Breast epithelium (tissue), 4 donors: ENCODE measurements around the gene SPTBN1. TPM values are rescaled to one million over a fixed set of nuclear protein-coding genes. Genes with fewer than 3 reads are reported as not detected.

Source experiments
- DNase-seq, 2 donors: peaks; one replicate each; pipeline ENCODE4 v3.0.0-alpha.2; 2019; ENCODE audit warnings: low spot score in 2 of 2
- H3K27ac ChIP-seq, 2 donors: fragments of 200-600 bp; sonication (generic) in 1 of 2; one replicate each; pipeline ENCODE4 v1.5.1; 2016 to 2019; ENCODE audit warnings: mild to moderate bottlenecking in 1 of 2
- H3K27me3 ChIP-seq, 2 donors: fragments of 200-600 bp; sonication (generic) in 1 of 2; one replicate each; pipeline versions ENCODE4 v1.5.1 to v1.6.0; 2017 to 2019; ENCODE audit warnings: control low read depth in 1 of 2, mild to moderate bottlenecking in 1 of 2
- H3K36me3 ChIP-seq: fragments of 200-600 bp; one replicate; pipeline ENCODE4 v1.5.1; 2019
- H3K4me1 ChIP-seq, 2 donors: fragments of 200-600 bp; sonication (generic); one replicate each; pipeline ENCODE4 v1.5.1; 2016 to 2019; ENCODE audit warnings: control low read depth in 1 of 2
- H3K4me3 ChIP-seq, 3 donors: fragments of 200-600 bp; sonication (generic); 1 replicate in 2 of 3; 2 replicates in 1 of 3; pipeline ENCODE4 v1.5.1; 2016 to 2019; ENCODE audit warnings: mild to moderate bottlenecking in 3 of 3, moderate library complexity in 2 of 3
- H3K9me3 ChIP-seq, 2 donors: fragments of 200-600 bp; sonication (generic) in 1 of 2; one replicate each; pipeline ENCODE4 v1.5.1; 2016 to 2019; ENCODE audit warnings: control low read depth in 1 of 2
- POLR2A ChIP-seq: fragments of 450-650 bp; IDR thresholded peaks from one replicate; pipeline ENCODE4 v1.6.1; 2016; ENCODE audit warnings: antibody characterized with exemption, mild to moderate bottlenecking, moderate library complexity
- POLR2AphosphoS5 ChIP-seq, 3 donors: sonication (generic); formaldehyde crosslinking; IDR thresholded peaks; one replicate each; pipeline ENCODE4 v1.6.1; 2017; ENCODE audit warnings: antibody characterized with exemption in 3 of 3
- intact Hi-C: fragments of 100-400 bp; cut with DNase I; formaldehyde crosslinking; loops from one replicate; pipeline ENCODE4 v1.15.1; 2023; ENCODE audit warnings: low total_unique reads
- total RNA-seq, 3 donors: library from RNA; depleted of rRNA; stranded (reverse); fragments of >200 nt; gene quantifications; one replicate each; pipeline ENCODE4 v1.1.0, GENCODE V29; 2016
- TF ChIP-seq, protein P1 (sequence below), 3 donors: fragments of 450-650 bp; IDR thresholded peaks; one replicate each; pipeline ENCODE4 v1.5.1; 2016 to 2017; ENCODE audit warnings: antibody characterized with exemption in 3 of 3, mild to moderate bottlenecking in 3 of 3, moderate library complexity in 3 of 3

SPTBN1 gene
- total RNA-seq, 3 donors from 2014 or later: 223 to 1,216 (median 273) TPM

GRCh38 chr2:54490863-54491262 lies 34.7 kb downstream of the SPTBN1 start:
- TF ChIP-seq POLR2A: no peak
- TF ChIP-seq, protein P1, sequence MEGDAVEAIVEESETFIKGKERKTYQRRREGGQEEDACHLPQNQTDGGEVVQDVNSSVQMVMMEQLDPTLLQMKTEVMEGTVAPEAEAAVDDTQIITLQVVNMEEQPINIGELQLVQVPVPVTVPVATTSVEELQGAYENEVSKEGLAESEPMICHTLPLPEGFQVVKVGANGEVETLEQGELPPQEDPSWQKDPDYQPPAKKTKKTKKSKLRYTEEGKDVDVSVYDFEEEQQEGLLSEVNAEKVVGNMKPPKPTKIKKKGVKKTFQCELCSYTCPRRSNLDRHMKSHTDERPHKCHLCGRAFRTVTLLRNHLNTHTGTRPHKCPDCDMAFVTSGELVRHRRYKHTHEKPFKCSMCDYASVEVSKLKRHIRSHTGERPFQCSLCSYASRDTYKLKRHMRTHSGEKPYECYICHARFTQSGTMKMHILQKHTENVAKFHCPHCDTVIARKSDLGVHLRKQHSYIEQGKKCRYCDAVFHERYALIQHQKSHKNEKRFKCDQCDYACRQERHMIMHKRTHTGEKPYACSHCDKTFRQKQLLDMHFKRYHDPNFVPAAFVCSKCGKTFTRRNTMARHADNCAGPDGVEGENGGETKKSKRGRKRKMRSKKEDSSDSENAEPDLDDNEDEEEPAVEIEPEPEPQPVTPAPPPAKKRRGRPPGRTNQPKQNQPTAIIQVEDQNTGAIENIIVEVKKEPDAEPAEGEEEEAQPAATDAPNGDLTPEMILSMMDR (IDR thresholded peaks at IDR 0.05): no peak
- TF ChIP-seq POLR2AphosphoS5 (IDR thresholded peaks at IDR 0.05): no peak
- H3K4me1 ChIP-seq: no peaks in the 10 kb centered on the region
- no peaks in the 10 kb centered on the region for H3K9me3 ChIP-seq
- no peaks in the 10 kb centered on the region for H3K27me3 ChIP-seq
- no peak overlapping the region for H3K27ac ChIP-seq
- DNase-seq: no peak
- no peaks in the 10 kb centered on the region for H3K36me3 ChIP-seq
- H3K4me3 ChIP-seq: no peak overlapping the region
- intact Hi-C loops: no loop called here

DNA sequence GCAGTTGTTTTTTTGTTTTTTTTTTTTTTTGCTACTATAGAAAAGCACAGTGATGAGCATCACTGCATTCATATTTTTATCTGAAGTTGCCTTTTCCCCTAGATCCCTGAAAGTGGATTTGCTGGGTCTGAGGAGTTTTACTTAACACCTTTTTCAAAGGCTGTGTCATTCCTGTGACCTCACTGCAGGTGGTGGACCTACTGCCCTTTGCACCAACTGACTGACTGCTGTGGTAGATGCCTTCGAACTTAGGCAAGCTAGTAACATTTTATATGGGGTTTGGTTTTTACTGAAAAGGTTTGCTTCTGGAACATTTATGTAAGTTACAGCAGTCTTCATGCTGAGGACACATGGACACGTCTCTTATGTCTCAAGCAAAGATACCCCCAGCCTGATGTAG lies 36.2 kb downstream of the SPTBN1 start:
- Histone ChIP-seq H3K4me1 (no peaks in the 10 kb centered on the region), H3K4me3 (no peak overlapping the region), H3K36me3 (no peaks in the 10 kb centered on the region), H3K9me3 (no peaks in the 10 kb centered on the region), H3K27me3 (no peaks in the 10 kb centered on the region), H3K27ac (no peak overlapping the region)
- intact Hi-C loops: no loop called here
- TF ChIP-seq, protein P1 (IDR thresholded peaks at IDR 0.05): no peak
- TF ChIP-seq POLR2AphosphoS5 (IDR thresholded peaks at IDR 0.05) (no peak), POLR2A (no peak)
- DNase-seq: no peak

GRCh38 chr2:54494087-54494486 lies 38.0 kb downstream of the SPTBN1 start:
- Histone ChIP-seq H3K4me3 (no peak overlapping the region), H3K27ac (no peak overlapping the region), H3K36me3 (no peaks in the 10 kb centered on the region), H3K27me3 (no peaks in the 10 kb centered on the region), H3K9me3 (no peaks in the 10 kb centered on the region), H3K4me1 (no peaks in the 10 kb centered on the region)
- TF ChIP-seq, protein P1 (IDR thresholded peaks at IDR 0.05): no peak
- TF ChIP-seq POLR2A (no peak), POLR2AphosphoS5 (IDR thresholded peaks at IDR 0.05) (no peak)
- no peak for DNase-seq
- intact Hi-C loops: no loop called here

DNA sequence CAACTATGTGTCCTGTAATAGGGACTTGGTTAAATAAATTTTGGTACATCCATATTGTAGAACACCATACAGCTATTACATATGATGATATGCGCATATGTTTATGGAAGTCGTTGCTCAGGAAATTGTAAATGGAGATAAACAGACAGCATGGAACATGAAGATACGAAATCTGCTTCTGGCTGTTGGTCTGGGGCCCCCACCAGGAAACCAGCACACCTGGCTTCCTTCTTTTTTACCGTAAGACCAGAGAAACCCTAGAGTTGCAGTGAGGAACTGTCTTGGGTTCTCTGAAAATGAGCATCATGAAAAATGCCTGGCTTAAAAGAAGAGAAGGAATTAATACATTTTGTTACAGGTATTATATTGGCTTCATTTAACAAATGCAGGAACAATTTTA lies 40.8 kb downstream of the SPTBN1 start:
- no peak for TF ChIP-seq POLR2AphosphoS5 (IDR thresholded peaks at IDR 0.05)
- TF ChIP-seq, protein P1 (IDR thresholded peaks at IDR 0.05): no peak
- TF ChIP-seq POLR2A: no peak
- Histone ChIP-seq H3K9me3 (no peaks in the 10 kb centered on the region), H3K27ac (no peak overlapping the region)

DNA sequence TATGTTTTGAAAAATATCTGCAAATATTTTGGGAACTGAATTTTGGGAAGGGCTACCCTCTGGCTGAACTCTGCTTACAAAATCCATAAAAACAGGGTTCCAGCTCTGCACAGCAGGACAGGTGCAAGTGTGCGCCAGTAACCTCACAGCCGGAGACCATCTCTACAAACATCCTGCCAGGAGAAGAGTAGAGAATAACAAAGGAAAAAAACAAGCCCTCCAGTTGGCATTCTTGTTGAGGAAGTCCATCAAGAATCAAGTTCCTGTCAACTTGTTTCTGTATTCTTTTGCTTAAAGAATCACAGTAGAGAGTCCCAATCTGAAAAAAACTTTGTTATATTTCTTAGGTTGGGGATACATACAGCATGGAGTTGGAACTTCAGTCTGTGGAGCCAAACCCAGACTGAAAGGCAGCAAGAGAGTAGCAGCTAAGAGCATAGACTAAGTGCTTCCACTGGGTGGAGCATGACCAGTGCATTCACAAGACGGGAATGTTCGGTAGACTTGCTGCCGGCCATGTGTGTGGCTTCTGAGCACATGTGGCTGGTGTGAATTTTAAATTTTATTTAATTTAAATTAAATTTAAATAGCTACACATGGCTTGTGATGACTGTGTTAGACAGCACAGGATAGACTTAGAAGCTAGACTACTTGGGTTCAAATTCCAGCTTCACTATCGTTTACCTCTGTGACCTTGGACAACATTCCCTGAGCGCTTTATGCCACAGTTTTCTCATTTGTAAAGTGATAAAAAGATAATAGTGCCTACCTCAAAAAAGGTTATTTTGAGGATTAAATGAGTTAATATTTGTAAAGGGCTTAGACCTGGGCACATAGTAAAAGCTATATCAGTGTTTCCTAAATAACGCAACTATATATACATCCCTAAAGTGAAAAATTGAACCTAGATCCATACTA lies 41.9 kb downstream of the SPTBN1 start:
- intact Hi-C loops: no loop called here
- no peak overlapping the region for H3K27ac ChIP-seq
- H3K27me3 ChIP-seq: no peaks in the 10 kb centered on the region
- TF ChIP-seq, protein P1 (IDR thresholded peaks at IDR 0.05): no peak
- TF ChIP-seq POLR2AphosphoS5 (IDR thresholded peaks at IDR 0.05): no peak
- TF ChIP-seq POLR2A: no peak
- no peaks in the 10 kb centered on the region for H3K9me3 ChIP-seq
- no peak overlapping the region for H3K4me3 ChIP-seq
- no peaks in the 10 kb centered on the region for H3K4me1 ChIP-seq
- no peak for DNase-seq
- no peaks in the 10 kb centered on the region for H3K36me3 ChIP-seq

More for the DNA sequence above, 40.8 kb downstream of the SPTBN1 start:
- no peak for DNase-seq
- Histone ChIP-seq H3K4me1 (no peaks in the 10 kb centered on the region), H3K36me3 (no peaks in the 10 kb centered on the region), H3K27me3 (no peaks in the 10 kb centered on the region), H3K4me3 (no peak overlapping the region)
- intact Hi-C loops: no loop called here
